IPS DF 4.7 (cell line): ENCODE data around the gene ZNF408.
"Not testable (repeated sequence)": the region's sequence is repeated elsewhere in the genome, so short reads cannot be mapped to it uniquely, and the experiment has no call there.

Experiments used
- DNase-seq: peaks from one replicate; pipeline ENCODE4 v3.0.0-alpha.2; 2013; ENCODE audit warnings: low spot score; ENCODE audit errors: extremely low read depth

Gene ZNF408

GRCh38 chr11:46700241-46701077 lies at the start of gene ZNF408, which contains the start of gene ARHGAP1:
TSS of gene ZNF408 (plus strand) at chr11:46701031. CDS start at chr11:46701048, 17 bp downstream.
TSS of gene ARHGAP1 (minus strand) at chr11:46700619. CDS start at chr11:46696107, 4,512 bp downstream.
- DNase-seq, result peak; percentile 93

- DNase-seq, result no peak
Measured at GRCh38 chr11:46655631-46656030, 45.2 kb upstream of the ZNF408 start.

- DNase-seq, result no peak
Measured at GRCh38 chr11:46657186-46657585, 43.6 kb upstream of the ZNF408 start.

- DNase-seq, result no peak
Measured at GRCh38 chr11:46658259-46658658, 42.6 kb upstream of the ZNF408 start.

GRCh38 chr11:46659908-46660307 lies 40.9 kb upstream of the ZNF408 start:
- DNase-seq, result no peak

- no peak for DNase-seq
Measured at GRCh38 chr11:46661836-46662235, 39.0 kb upstream of the ZNF408 start.

- no peak for DNase-seq
Measured at GRCh38 chr11:46662366-46662765, 38.5 kb upstream of the ZNF408 start.

GRCh38 chr11:46663277-46663940 lies 37.4 kb upstream of the ZNF408 start:
- no peak for DNase-seq

- no peak for DNase-seq
Measured at GRCh38 chr11:46664612-46665011, 36.2 kb upstream of the ZNF408 start.

GRCh38 chr11:46665356-46665755 lies 35.5 kb upstream of the ZNF408 start:
- no peak for DNase-seq

GRCh38 chr11:46666516-46666915 lies 34.3 kb upstream of the ZNF408 start:
- no peak for DNase-seq

- no peak for DNase-seq
Measured at GRCh38 chr11:46667043-46667481, 33.8 kb upstream of the ZNF408 start.

- DNase-seq, result no peak
Measured at GRCh38 chr11:46668480-46669085, 32.2 kb upstream of the ZNF408 start.

- DNase-seq, result no peak
Measured at GRCh38 chr11:46669711-46670139, 31.1 kb upstream of the ZNF408 start.

- not testable (repeated sequence) for DNase-seq
Measured at GRCh38 chr11:46670521-46670920, 30.3 kb upstream of the ZNF408 start.

- DNase-seq, result no peak
Measured at GRCh38 chr11:46671958-46672315, 28.9 kb upstream of the ZNF408 start.

GRCh38 chr11:46672381-46672839 lies 28.4 kb upstream of the ZNF408 start:
- DNase-seq, result no peak

- DNase-seq, result no peak
Measured at GRCh38 chr11:46673713-46674462, 26.9 kb upstream of the ZNF408 start.

- DNase-seq, result peak; percentile 16
Measured at GRCh38 chr11:46674463-46675287, 26.2 kb upstream of the ZNF408 start.

- no peak for DNase-seq
Measured at GRCh38 chr11:46675288-46675851, 25.5 kb upstream of the ZNF408 start.
